ENCODE data around the gene LTBP1.
A peak's percentile ranks its signal among the peaks of the same experiment; 100 is the strongest.

LTBP1 gene

DNA sequence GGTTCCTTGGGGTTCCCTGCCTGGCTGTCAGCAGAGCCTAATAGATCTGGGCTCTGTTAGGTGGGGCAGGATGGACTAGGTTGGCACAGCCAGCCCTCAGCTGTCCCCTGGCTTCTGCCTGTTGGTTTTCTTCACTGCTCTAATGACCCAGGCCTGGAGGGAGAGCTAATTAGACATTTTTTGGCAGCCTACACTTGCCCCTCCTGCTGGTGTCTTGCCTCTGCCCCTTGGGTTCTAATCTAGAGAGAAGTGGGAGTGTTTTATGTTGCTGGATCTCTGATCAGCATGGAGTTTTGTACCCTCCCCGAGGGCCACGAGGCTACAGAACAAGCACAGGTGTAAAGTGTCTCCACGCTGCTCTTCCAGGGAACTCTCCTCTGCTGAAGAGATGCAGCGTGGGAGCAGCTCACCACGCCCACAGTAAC is 330.3 kb downstream of the LTBP1 start:
- no peak for DNase-seq

- DNase-seq, result no peak
Observed at GRCh38 chr2:33278245-33278943, 331.6 kb downstream of the LTBP1 start.

DNA sequence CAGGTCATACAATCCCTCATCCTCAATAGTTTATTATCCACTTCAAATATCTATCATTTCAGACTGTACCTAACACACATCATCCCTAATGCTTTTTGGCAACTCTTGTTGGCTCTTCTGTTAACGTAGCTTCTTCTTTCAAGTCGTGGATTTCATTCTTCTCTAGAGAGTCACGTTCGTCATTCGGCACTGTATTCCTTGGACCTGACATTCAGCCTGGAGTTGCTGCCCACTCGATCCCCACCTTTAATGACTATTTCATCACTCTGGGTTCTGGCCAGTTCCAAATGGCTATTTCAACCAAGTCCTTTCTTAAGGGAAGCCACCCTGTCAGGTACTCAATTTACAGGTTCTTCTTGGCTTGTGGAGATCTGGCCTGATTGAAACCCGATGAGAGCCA is 337.5 kb downstream of the LTBP1 start:
- DNase-seq, result no peak

DNA sequence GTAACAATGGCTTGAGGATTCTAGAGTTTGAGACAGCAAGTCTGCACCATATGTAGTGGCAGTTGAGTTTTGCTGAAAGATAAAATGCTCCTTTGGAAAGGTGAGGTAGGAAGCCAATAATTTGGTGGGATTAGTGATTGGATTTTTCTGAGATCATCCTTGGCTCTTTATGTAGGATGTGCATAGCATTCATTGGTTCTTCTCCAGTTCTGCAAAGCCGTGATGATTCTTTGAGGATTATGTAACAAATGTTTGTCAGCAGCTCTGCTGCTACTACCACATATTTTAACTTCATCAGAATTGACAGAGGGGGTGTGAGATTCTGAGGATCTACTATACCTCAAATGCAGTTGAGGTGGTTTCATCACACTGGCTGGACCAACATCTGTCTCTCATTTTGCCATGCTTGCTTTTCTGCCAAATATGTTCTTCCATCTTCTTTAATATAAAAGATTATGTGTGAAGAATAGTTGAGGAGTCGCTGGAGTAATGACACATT is 340.8 kb downstream of the LTBP1 start:
- no peak for DNase-seq

DNA sequence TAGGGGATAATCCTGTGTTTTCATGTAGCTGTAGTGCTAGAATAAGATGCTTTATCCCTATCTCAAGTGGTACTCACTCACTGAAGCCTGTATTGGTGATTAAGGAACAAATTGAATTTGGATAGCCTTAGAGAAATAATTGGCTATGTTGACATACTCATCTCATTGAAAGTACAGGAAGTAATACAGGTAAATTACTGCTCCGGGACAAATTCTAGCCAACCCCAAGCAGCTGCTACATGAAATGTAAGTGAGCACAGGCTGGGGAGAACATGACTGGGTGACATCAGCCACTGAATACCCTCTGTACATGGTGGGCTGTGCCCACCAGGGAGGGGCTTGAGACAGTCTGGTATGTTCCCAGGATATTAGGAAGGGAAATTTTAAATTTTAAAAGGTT is 341.3 kb downstream of the LTBP1 start:
- DNase-seq, result no peak

DNA sequence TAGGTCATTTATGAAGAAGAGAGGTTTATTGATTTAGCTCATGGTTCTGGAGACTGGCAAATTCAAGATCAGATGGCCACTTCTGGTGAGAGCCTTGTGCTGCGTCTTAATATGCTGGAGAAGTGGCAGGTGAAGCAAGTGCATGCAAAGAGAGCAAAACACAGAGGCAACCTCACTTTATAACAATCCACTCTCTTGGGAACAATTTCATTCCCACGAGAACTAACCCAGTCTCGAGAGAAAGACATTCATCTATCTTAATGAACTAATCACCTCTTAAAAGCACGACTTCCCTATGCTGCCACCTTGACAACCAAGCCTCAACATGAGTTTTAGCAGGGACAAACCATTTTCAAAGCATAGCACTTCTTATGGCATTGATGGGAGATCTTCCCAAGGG is 343.2 kb downstream of the LTBP1 start:
- no peak for DNase-seq

DNA sequence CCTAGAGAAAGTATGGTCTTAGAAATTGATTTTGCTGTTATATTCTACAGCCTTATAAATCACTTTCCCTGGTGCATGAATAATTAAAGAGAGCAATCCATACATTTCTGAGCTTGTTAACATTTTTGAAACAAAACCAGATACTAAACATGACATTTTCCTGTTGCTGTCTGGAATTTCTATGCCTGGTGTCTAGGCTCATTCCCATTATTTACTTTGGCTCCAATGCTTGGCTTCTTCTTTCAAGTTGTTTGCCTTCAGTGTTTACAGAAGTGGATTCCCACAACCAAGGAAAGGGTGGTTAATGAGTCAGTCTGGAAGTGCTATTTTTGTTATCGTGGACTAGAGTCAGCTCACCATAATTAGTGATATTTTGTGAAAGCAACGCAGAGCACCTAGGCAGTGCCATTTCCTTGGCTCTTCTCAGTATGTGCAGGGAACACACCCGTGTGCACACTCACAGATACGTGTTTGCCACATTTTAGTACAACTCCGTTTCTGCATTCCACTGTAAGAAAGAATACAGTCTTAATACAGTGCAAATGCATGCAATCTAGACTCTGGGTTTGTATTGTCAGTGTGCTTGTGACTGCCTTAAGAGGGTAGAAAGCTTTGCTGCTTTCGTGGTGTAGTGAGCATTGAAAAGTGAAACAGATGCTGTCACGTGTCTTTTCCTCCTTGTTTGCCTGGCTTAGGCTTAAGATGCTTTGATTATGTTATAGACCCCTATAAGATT is 344.7 kb downstream of the LTBP1 start:
- no peak for DNase-seq

DNA sequence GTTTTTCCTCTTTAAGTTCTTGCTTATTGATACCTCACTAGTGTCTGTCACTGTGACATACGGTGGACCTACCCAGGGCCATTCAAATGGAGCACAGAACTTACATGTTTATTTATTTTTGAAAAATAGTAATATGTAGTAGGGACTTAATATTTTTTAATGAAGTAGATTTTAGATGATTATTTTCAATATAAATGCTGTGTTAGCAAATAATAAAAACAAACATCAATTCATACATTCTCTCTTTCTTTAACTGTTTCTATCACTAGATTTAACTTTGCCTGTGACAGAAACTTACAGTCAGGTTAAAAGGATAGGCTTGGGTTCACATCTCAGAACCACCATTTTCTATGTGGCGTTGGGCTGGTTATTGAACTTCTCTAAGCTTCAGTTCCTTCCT is 345.3 kb downstream of the LTBP1 start:
- no peak for DNase-seq

GRCh38 chr2:33292981-33293595 is 346.3 kb downstream of the LTBP1 start:
- DNase-seq, result peak; percentile 64

GRCh38 chr2:33298233-33298632 is 351.5 kb downstream of the LTBP1 start:
- DNase-seq, result no peak

DNA sequence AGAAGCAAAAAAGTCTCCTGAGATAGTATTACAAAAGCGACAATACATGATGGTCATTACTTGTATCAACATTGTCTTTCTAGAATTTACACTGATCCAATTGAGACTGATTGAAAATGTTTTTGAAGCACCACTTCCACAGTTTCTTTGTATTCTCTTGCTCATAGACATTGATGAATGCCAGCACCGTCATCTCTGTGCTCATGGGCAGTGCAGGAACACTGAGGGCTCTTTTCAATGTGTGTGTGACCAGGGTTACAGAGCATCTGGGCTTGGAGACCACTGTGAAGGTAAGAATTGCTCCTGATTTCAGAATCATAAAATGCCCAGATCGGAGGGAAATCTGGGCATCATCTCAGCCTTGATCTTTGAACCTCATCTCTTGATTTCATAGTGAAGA is 354.6 kb downstream of the LTBP1 start:
- DNase-seq, result no peak

DNA sequence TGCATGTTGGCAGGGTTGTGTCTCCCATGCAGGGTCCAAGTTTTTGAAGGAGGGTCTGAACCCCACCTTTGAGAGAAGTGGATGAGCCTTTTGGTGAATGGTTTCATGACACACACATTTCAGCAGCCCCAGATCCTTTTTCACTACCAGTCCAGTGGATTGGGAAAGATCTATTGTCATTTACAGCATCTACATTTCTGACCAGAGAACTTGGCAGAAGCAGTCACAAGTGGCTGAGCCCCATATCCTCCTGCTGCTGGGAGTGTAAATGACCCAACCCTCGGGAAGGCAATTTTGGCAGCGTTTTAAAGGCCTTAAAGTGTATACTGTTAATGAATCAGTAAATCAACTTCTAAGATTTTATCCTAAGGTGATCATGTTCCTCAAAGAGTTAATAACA is 355.6 kb downstream of the LTBP1 start:
- no peak for DNase-seq

DNA sequence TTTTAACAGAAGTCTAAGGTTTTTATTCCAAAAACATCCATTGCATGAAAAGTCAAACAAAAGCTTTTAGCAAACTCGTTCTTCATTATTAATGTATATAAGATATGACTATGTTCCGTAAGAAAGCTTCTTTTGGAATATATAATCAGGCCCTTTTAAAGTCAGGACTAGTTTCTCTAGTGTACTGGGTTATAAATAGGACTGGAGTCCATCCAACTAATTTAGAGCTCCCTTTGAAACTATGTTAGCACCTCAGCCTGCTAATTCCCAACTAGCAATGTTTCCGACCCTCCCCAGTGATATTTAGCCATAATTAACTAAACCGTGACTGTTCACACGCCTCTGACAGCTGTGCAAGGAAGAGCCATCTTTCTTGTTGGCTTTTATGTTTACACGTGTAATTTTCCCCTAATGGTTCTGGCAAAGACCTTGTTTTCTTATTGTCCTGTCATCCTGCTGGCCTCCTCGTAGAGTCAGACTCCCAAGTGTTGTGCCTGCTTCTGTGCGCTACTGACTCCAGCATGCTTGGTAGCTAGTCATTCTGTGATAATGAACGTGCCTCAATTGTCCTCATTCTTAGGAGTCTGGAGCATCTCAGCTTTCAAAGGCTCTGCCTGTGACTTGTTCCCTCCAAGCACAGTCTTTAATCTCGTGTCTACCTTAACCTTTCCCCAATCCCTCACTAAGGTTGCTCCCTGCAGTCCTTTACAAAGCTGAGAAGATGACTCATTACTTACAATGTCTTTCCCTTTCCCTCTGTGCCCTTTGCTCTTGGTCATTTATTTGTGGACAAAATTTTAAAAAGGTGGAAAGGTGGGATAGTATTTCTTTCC is 357.5 kb downstream of the LTBP1 start:
- DNase-seq, result no peak

- no peak for DNase-seq
Observed at GRCh38 chr2:33307659-33308270, 361.0 kb downstream of the LTBP1 start.

DNA sequence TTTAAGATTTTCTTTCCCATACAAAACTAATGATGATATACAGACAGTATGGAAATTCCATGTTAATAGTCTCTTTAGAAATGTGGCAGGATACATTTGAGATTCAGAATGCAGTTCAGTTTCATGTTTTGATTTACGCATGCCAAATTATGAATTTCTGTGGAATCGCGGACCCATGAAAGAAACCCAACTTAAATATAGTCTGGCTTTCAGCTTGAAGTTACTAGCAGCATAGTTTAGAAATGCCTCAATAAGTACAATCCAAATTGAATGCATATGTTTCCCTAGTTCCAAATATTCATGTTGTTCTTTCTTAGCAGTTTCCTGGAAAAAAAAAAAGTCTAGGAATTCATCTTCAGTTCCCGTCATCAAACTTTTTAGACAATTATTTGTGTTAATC is 365.6 kb downstream of the LTBP1 start:
- DNase-seq, result no peak

- DNase-seq, result no peak
Observed at GRCh38 chr2:33313039-33313438, 366.3 kb downstream of the LTBP1 start.

DNA sequence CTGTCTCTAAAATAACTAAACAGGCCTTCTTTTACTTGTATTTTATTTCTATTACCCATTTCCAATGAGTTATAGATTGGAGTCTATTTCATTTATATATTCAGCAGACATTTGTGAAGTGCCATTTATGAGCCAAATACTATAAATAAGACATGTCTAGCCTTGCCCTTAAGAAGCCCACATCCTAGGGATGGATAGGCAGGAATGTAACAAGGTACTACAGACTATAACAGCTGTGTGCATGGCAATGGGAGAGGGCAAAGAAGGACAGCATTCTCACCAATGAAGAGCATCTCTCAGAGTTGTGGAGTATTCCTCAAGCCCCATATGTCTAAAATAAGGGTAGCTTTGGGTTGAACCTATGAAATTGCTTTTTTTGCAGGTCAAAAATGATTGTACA is 367.8 kb downstream of the LTBP1 start:
- no peak for DNase-seq

DNA sequence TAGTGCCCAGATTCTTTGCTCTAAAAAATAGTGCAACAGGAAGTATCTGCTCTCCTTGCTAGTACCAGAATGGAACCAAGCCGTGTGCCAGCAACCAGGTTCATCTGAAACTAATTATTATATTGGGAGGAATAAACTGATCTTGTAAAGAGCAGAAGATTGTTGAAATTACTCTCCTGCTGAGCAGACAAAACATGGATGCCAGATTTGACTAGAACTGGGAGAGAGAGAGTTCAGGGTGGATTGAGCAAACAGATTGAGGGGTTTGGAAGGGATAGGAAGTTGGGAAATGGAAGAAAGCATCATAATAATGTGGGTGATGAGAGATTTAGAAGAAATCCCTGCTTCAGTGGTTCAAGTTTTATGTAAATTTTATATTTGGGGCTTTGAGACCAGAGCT is 369.6 kb downstream of the LTBP1 start:
- DNase-seq, result no peak

- DNase-seq, result no peak
Observed at GRCh38 chr2:33317369-33318007, 370.7 kb downstream of the LTBP1 start.

GRCh38 chr2:33318456-33318855 is 371.7 kb downstream of the LTBP1 start:
- DNase-seq, result no peak

DNA sequence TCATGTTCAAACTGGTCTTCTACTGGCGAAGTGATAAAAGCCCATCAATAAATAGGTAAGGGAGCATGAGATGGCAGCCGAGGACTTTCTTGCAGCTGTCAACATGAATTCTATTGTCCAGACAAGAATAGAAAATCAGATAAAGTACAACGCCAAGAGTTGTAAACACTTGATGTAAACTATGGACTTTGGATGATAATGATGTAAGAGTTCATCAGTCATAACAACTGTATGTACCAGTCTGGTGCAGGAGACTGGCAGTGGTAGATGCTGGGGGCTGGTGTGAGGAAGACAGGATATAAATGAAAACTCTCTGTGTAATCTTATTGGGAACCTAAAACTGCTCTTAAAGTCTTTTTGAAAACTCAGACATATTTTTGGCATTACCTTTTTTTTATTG is 373.8 kb downstream of the LTBP1 start:
- DNase-seq, result no peak

DNA sequence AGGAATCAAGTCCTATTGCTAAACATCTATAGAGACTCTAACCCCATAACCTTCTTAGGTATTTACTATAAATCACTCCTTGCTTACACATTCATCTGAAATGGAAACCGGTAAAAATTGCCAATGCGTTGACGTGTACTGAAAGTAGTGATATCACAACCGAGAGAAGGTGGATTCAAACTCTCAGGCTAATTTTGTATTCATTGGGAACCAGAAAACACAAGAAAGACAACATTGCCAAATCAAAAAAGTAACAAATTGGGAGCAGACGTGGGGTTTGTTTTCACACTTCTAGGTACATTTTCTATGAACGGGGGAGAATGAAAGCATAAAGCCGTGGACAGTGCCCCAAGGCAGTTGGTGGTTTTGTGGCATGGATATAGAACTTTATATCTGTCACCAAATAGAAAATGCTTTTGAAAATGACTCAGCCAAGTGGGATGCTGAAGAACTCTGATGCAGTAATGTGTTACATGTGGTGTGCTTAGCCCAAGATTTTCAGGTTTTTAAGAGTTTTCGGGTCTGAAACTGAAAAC is 374.6 kb downstream of the LTBP1 start:
- DNase-seq, result no peak
